K562 (cell line): ENCODE measurements around the gene ADIG. TPM values are rescaled to one million over a fixed set of nuclear protein-coding genes. Genes with fewer than 3 reads are reported as not detected.

Source experiments
- CXXC5 ChIP-seq: fragments of 250-450 bp; sonication (Bioruptor Pico); IDR thresholded peaks from 2 replicates; pipeline ENCODE4 v1.8.0; 2022; ENCODE audit warnings: inconsistent platforms, mild to moderate bottlenecking, moderate library complexity
- ELK1 ChIP-seq: sonication (generic); formaldehyde crosslinking; IDR thresholded peaks from 2 replicates; pipeline ENCODE4 v1.8.1; 2022; ENCODE audit warnings: missing genetic modification reagents
- FOXM1 ChIP-seq, 2 experiments: fragments of 450-650 bp in 1 of 2; sonication (generic) in 1 of 2; formaldehyde crosslinking in 1 of 2; IDR thresholded peaks; 2 replicates each; pipeline versions ENCODE4 v1.6.1 to v1.9.0; 2017 to 2022; ENCODE audit warnings: low read depth in 2 of 2, mild to moderate bottlenecking in 2 of 2, missing genetic modification reagents in 1 of 2, moderate library complexity in 1 of 2
- LCOR ChIP-seq: sonication (generic); formaldehyde crosslinking; IDR thresholded peaks from 2 replicates; pipeline ENCODE4 v1.8.0; 2022; ENCODE audit warnings: mild to moderate bottlenecking, missing genetic modification reagents
- NCOA2 ChIP-seq, 2 experiments: fragments of 450-650 bp; IDR thresholded peaks; 2 replicates each; pipeline ENCODE4 v1.6.1; 2018; ENCODE audit warnings: mild to moderate bottlenecking in 2 of 2, moderate library complexity in 1 of 2; ENCODE audit not compliant: partially characterized antibody in 2 of 2
- PKNOX1 ChIP-seq: fragments of 450-650 bp; IDR thresholded peaks from 2 replicates; pipeline ENCODE4 v1.6.1; 2016
- POLR2A ChIP-seq: fragments of 450-650 bp; conservative IDR thresholded peaks from 2 replicates; pipeline ENCODE4 v1.6.1; 2016
- PRDM10 ChIP-seq: fragments of 450-650 bp; IDR thresholded peaks from 2 replicates; pipeline ENCODE4 v1.6.1; 2018; ENCODE audit not compliant: partially characterized antibody
- PTRF ChIP-seq: fragments of 450-650 bp; IDR thresholded peaks from 2 replicates; pipeline ENCODE4 v1.6.1; 2016; ENCODE audit warnings: mild to moderate bottlenecking, missing genetic modification characterization, missing compliant biosample characterization
- RBM17 ChIP-seq: fragments of 200-400 bp; formaldehyde crosslinking; IDR thresholded peaks from 2 replicates; pipeline ENCODE4 v1.6.1; 2017; ENCODE audit warnings: low read depth, mild to moderate bottlenecking, low read length, borderline replicate concordance
- RBM39 ChIP-seq: fragments of 200-400 bp; formaldehyde crosslinking; optimal IDR thresholded peaks from 2 replicates; pipeline ENCODE3; 2018; ENCODE audit warnings: low read depth, low read length
- SMARCC2 ChIP-seq: fragments of 450-650 bp; IDR thresholded peaks from 2 replicates; pipeline ENCODE4 v1.6.1; 2017; ENCODE audit warnings: antibody characterized with exemption, moderate library complexity, mild to moderate bottlenecking, low read depth
- STAT5B ChIP-seq: fragments of 250-450 bp; sonication (Bioruptor Pico); IDR thresholded peaks from 2 replicates; pipeline ENCODE4 v1.8.0; 2021; ENCODE audit warnings: mild to moderate bottlenecking, inconsistent platforms
- TAL1 ChIP-seq: fragments of 450-650 bp; IDR thresholded peaks from 2 replicates; pipeline ENCODE4 v1.6.1; 2016; ENCODE audit warnings: mild to moderate bottlenecking
- YY1 ChIP-seq, 3 experiments: IDR thresholded peaks; 2 replicates each; pipeline ENCODE4 v1.6.1; 2011; ENCODE audit warnings: low read length in 2 of 3, mild to moderate bottlenecking in 2 of 3, moderate library complexity in 2 of 3, borderline replicate concordance in 1 of 3, control low read depth in 1 of 3, low read depth in 1 of 3; ENCODE audit not compliant: insufficient read depth in 3 of 3, insufficient replicate concordance in 2 of 3, control insufficient read depth in 1 of 3, insufficient read length in 1 of 3; ENCODE audit errors: extremely low read depth in 1 of 3
- ZC3H4 ChIP-seq: sonication (generic); formaldehyde crosslinking; IDR thresholded peaks from 2 replicates; pipeline ENCODE4 v1.9.0; 2021; ENCODE audit warnings: missing genetic modification reagents, borderline replicate concordance
- ZFP91 ChIP-seq: sonication (generic); formaldehyde crosslinking; IDR thresholded peaks from 2 replicates; pipeline ENCODE4 v1.8.0; 2022; ENCODE audit warnings: mild to moderate bottlenecking, missing genetic modification reagents
- ZNF408 ChIP-seq: fragments of 250-450 bp; sonication (Bioruptor Pico); IDR thresholded peaks from 2 replicates; pipeline ENCODE4 v1.4.0; 2020; ENCODE audit warnings: low read depth, mild to moderate bottlenecking, moderate library complexity
- ZNF76 ChIP-seq: fragments of 250-450 bp; sonication (Bioruptor Pico); IDR thresholded peaks from 2 replicates; pipeline ENCODE4 v1.4.0; 2020; ENCODE audit warnings: mild to moderate bottlenecking, moderate library complexity, borderline replicate concordance
- polyA plus RNA-seq, 8 experiments: library from polyadenylated mRNA; depleted of rRNA in 4 of 8; stranded (reverse) in 5 of 8; unstranded in 3 of 8; fragments of >200 nt; fragmentation: Nextera tagmentation in 2 of 8; fragmentation: Illumina TruSeq in 1 of 8; extraction: Ambion mirVana in 2 of 8; extraction: Trizol in 1 of 8; gene quantifications; 2 replicates each; pipeline versions ENCODE4 v1.2.1 to v1.2.3, GENCODE V29; 2011 to 2014; ENCODE audit warnings: inconsistent platforms in 1 of 8, missing spikeins in 1 of 8
- total RNA-seq, 7 experiments: library from RNA; depleted of rRNA in 6 of 7; stranded (reverse); fragments of >200 nt in 6 of 7; fragmentation: Illumina TruSeq in 2 of 7; extraction: Trizol in 2 of 7; gene quantifications; 2 replicates each; pipeline versions ENCODE4 v1.2.1 to v1.2.3, GENCODE V29; 2011 to 2021; ENCODE audit warnings: low replicate concordance in 1 of 7

Gene ADIG
- total and polyA plus RNA-seq, 9 of the 15 experiments (the other 6 are each of a cell fraction or from before 2014, with no cell fraction given), result not detected

GRCh38 chr20:38563802-38564431 is 17.1 kb upstream of the ADIG start (continued):
- no peak for TF ChIP-seq RBM39
- TF ChIP-seq STAT5B (CRISPR knock-in tag), result no peak
- TF ChIP-seq YY1 (IDR thresholded peaks at IDR 0.05; ENCODE audit: borderline replicate concordance in 1 of 3, control insufficient read depth in 1 of 3, extremely low read depth in 1 of 3, insufficient read depth in 3 of 3, insufficient read length in 1 of 3, insufficient replicate concordance in 2 of 3, low read depth in 1 of 3, low read length in 2 of 3), result no peak
- TF ChIP-seq FOXM1 (IDR thresholded peaks at IDR 0.05; ENCODE audit: low read depth), result peak; percentile 83; the same call in 1 of the 2 replicates
- TF ChIP-seq FOXM1 (CRISPR knock-in tag; IDR thresholded peaks at IDR 0.05; ENCODE audit: low read depth), result no peak
- no peak for TF ChIP-seq PRDM10
- peak; percentile 94 for TF ChIP-seq TAL1
- no peak for TF ChIP-seq RBM17
- no peak for TF ChIP-seq ELK1 (CRISPR knock-in tag)
- no peak for TF ChIP-seq ZNF76 (CRISPR knock-in tag)
- TF ChIP-seq CXXC5 (CRISPR knock-in tag), result peak; percentile 48; the same call in 1 of the 2 replicates
- TF ChIP-seq POLR2A, result no peak
- TF ChIP-seq PTRF (tag), result no peak
- no peak for TF ChIP-seq ZNF408 (CRISPR knock-in tag)
- peak; percentile 70; the same call in 1 of the 2 replicates for TF ChIP-seq LCOR (CRISPR knock-in tag)
- TF ChIP-seq SMARCC2, result 0 out of 2 replicates have a peak, but pooled peaks have one; percentile 40
- no peak for TF ChIP-seq PKNOX1
- no peak for TF ChIP-seq ZC3H4
- TF ChIP-seq NCOA2 (IDR thresholded peaks at IDR 0.05; ENCODE audit: partially characterized antibody in 2 of 2), result peak in 1 of 2 experiments; percentile 48
- TF ChIP-seq ZFP91 (CRISPR knock-in tag), result no peak
